ENCODE results near the gene USP24.

DNA sequence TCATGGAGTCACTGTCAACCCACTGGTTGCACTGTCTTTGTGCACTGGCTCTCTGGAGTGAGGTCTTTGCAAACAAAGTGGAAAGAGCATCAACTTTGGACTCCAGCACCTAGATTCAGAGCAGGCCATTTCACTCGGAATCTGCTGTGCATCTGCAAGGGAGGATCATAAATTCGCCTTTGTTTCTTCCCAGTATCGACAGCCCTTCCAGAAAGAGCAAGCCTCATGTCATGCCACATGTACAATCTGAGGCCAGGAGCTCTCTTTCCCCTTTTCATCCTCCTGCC lies 176.7 kb downstream of the USP24 start:
- TF ChIP-seq, protein P1, sequence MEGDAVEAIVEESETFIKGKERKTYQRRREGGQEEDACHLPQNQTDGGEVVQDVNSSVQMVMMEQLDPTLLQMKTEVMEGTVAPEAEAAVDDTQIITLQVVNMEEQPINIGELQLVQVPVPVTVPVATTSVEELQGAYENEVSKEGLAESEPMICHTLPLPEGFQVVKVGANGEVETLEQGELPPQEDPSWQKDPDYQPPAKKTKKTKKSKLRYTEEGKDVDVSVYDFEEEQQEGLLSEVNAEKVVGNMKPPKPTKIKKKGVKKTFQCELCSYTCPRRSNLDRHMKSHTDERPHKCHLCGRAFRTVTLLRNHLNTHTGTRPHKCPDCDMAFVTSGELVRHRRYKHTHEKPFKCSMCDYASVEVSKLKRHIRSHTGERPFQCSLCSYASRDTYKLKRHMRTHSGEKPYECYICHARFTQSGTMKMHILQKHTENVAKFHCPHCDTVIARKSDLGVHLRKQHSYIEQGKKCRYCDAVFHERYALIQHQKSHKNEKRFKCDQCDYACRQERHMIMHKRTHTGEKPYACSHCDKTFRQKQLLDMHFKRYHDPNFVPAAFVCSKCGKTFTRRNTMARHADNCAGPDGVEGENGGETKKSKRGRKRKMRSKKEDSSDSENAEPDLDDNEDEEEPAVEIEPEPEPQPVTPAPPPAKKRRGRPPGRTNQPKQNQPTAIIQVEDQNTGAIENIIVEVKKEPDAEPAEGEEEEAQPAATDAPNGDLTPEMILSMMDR (IDR thresholded peaks at IDR 0.05; ENCODE audit: extremely low read depth in 1 of 2, insufficient read depth in 1 of 2, low read depth in 1 of 2, low read length in 2 of 2) = no peak
- no peak for TF ChIP-seq POLR2A (IDR thresholded peaks at IDR 0.05; ENCODE audit: low read depth, low read length)
- TF ChIP-seq, protein P2, sequence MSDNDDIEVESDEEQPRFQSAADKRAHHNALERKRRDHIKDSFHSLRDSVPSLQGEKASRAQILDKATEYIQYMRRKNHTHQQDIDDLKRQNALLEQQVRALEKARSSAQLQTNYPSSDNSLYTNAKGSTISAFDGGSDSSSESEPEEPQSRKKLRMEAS (IDR thresholded peaks at IDR 0.05; ENCODE audit: insufficient read depth, insufficient read length) = no peak

Measured in endothelial cell of umbilical vein (primary cell).